DND-41 (cell line): Measurements from ENCODE around the gene DIAPH2.

ENCODE experiments used
- ATAC-seq: fragments of 200-7000 bp; cut with Tn5 transposase; 3 replicates; pipeline ENCODE4 v1.9.1; 2021; ENCODE audit warnings: low read depth; ENCODE audit not compliant: insufficient read depth
- DNase-seq: peaks from one replicate; pipeline ENCODE4 v3.0.0-alpha.2; 2020
- H2AFZ ChIP-seq: 2 replicates; pipeline ENCODE4 v1.6.0; 2012; ENCODE audit warnings: low read depth, low read length
- H3K27ac ChIP-seq: 2 replicates; pipeline ENCODE4 v1.5.1; 2012; ENCODE audit warnings: low read length, inconsistent platforms
- H3K27me3 ChIP-seq: fragments of 200-600 bp; sonication (generic); 2 replicates; pipeline ENCODE4 v1.6.0; 2012; ENCODE audit warnings: low read length, mild to moderate bottlenecking, inconsistent platforms; ENCODE audit not compliant: insufficient read depth, poor library complexity
- H3K36me3 ChIP-seq: 2 replicates; pipeline ENCODE4 v1.5.1; 2012; ENCODE audit warnings: low read length, inconsistent platforms; ENCODE audit not compliant: insufficient read depth
- H3K4me1 ChIP-seq: 2 replicates; pipeline ENCODE4 v1.5.1; 2012; ENCODE audit warnings: mild to moderate bottlenecking, low read length; ENCODE audit not compliant: insufficient read depth
- H3K4me2 ChIP-seq: 2 replicates; pipeline ENCODE4 v1.6.0; 2012; ENCODE audit warnings: mild to moderate bottlenecking, moderate library complexity, low read length, inconsistent platforms; ENCODE audit not compliant: insufficient read depth
- H3K4me3 ChIP-seq, 2 experiments: fragments of 200-600 bp in 1 of 2; shearing (Covaris generic) in 1 of 2; 2 replicates each; pipeline ENCODE4 v1.5.1; 2012 to 2016; ENCODE audit warnings: inconsistent platforms in 2 of 2, low read length in 2 of 2, mild to moderate bottlenecking in 2 of 2, low read depth in 1 of 2, moderate library complexity in 1 of 2
- H3K79me2 ChIP-seq: 2 replicates; pipeline ENCODE4 v1.6.0; 2012; ENCODE audit warnings: low read length, inconsistent platforms; ENCODE audit not compliant: insufficient read depth
- H3K9ac ChIP-seq: 2 replicates; pipeline ENCODE4 v1.6.0; 2012; ENCODE audit warnings: low read depth, mild to moderate bottlenecking, inconsistent platforms, low read length, moderate library complexity
- H3K9me3 ChIP-seq: 2 replicates; pipeline ENCODE4 v1.5.1; 2012; ENCODE audit warnings: low read length, moderate library complexity, mild to moderate bottlenecking, inconsistent platforms; ENCODE audit not compliant: insufficient read depth, severe bottlenecking
- H4K20me1 ChIP-seq: 2 replicates; pipeline ENCODE4 v1.6.0; 2012; ENCODE audit warnings: low read length; ENCODE audit not compliant: insufficient read depth
- EZH2 ChIP-seq: IDR thresholded peaks from 3 replicates; pipeline ENCODE4 v1.6.1; 2012; ENCODE audit warnings: borderline replicate concordance, low read depth, mild to moderate bottlenecking, moderate library complexity, low read length, inconsistent platforms; ENCODE audit not compliant: severe bottlenecking
- TF ChIP-seq, protein P1 (sequence below): IDR thresholded peaks from 2 replicates; pipeline ENCODE4 v1.5.1; 2012; ENCODE audit warnings: borderline replicate concordance, low read length, moderate library complexity, mild to moderate bottlenecking; ENCODE audit not compliant: poor library complexity, severe bottlenecking; ENCODE audit errors: extremely low read depth

Gene DIAPH2

DNA sequence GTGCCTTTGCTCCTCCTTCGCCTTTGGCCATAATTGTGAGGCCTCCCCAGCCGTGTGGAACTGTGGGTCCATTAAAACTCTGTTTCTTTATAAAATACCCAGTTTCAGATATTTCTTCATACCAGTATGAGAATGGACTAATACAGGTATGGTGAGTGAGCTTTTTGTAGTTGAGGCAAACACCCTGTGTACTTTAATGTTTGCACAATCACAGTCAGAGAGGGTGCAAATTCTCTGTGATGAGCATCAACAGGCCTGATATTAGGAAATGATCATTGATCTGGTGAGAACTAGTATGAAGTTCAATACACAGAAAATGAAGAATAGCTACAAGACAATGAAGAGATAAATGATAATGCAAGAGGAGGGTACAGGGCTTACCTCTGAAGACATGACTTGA lies 943.7 kb downstream of the DIAPH2 start:
- Histone ChIP-seq H3K36me3 (no peaks in the 10 kb centered on the region), H3K9me3 (no peaks in the 10 kb centered on the region), H3K27ac (no peak overlapping the region), H3K9ac (no peak overlapping the region), H2AFZ (no peak overlapping the region), H3K27me3 (no peaks in the 10 kb centered on the region), H3K4me2 (no peak overlapping the region), H3K79me2 (no peaks in the 10 kb centered on the region), H4K20me1 (no peaks in the 10 kb centered on the region), H3K4me3 (no peak overlapping the region), H3K4me1 (no peaks in the 10 kb centered on the region)
- ATAC-seq (no peak), DNase-seq (no peak)
- TF ChIP-seq EZH2 = no peak
- TF ChIP-seq, protein P1, sequence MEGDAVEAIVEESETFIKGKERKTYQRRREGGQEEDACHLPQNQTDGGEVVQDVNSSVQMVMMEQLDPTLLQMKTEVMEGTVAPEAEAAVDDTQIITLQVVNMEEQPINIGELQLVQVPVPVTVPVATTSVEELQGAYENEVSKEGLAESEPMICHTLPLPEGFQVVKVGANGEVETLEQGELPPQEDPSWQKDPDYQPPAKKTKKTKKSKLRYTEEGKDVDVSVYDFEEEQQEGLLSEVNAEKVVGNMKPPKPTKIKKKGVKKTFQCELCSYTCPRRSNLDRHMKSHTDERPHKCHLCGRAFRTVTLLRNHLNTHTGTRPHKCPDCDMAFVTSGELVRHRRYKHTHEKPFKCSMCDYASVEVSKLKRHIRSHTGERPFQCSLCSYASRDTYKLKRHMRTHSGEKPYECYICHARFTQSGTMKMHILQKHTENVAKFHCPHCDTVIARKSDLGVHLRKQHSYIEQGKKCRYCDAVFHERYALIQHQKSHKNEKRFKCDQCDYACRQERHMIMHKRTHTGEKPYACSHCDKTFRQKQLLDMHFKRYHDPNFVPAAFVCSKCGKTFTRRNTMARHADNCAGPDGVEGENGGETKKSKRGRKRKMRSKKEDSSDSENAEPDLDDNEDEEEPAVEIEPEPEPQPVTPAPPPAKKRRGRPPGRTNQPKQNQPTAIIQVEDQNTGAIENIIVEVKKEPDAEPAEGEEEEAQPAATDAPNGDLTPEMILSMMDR = no peak

DNA sequence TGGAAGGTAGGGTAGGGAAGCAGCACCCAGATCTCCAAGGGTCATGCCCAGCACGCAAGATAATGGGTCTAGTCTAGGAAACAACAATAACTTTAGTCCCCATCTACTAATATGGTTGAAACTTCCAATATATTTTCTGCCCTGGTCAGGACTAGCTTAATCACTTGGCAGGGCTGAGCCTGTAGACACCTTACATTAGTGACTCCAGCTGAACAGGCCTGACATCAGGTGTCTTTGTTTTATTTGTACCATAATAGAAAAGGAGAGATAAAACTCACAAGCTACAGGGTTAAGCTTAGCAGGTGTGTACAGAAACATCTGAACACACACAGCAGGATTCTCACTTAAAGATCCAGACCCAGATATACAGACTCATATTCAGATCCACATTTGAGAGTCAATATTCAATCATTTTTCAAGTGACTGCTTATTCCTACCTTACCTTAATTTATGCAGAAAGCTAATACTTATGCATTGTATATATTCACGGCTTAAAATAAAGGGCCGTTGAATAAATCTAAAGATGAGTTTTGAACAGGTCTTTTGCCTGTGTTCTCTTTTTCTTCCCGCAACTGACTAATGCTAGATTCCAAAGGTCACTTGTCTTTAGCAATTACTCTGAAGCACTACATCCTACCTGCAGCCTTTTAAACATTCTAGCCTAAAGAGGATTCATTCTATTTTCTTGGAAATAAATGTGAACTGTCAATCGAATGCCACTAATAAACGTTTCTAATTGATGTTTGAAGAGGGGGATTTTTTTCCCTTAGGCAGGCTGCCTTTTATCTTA lies 944.4 kb downstream of the DIAPH2 start:
- H3K9ac ChIP-seq = no peak overlapping the region
- TF ChIP-seq, protein P1 = no peak
- no peak for TF ChIP-seq EZH2
- H3K36me3 ChIP-seq = no peaks in the 10 kb centered on the region

DNA sequence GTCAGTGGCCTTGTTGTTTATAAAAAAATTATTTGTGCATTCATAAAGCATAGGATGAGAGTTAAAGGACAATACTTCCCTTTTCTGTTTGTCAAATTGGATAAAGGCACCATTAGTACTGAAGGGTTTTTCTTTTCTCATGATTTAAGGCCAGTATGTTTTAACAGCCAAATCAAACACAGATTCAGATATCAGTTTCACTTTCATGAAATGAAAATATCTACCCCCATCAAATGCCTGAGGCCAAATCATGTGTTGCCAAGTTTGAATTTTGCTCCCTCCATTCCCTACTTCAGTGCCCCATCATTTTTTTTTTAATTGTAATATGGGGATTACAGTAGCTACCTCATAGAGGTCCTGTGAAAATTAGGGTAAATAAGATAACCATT lies 944.9 kb downstream of the DIAPH2 start:
- Histone ChIP-seq H3K36me3 (no peaks in the 10 kb centered on the region), H3K4me3 (no peak overlapping the region), H3K4me2 (no peak overlapping the region), H3K9ac (no peak overlapping the region), H3K9me3 (no peaks in the 10 kb centered on the region), H3K27ac (no peak overlapping the region), H3K4me1 (no peaks in the 10 kb centered on the region), H3K79me2 (no peaks in the 10 kb centered on the region), H3K27me3 (no peaks in the 10 kb centered on the region), H2AFZ (no peak overlapping the region), H4K20me1 (no peaks in the 10 kb centered on the region)
- TF ChIP-seq EZH2 = no peak
- ATAC-seq = no peak
- DNase-seq = no peak

More for the DNA sequence above, 944.4 kb downstream of the DIAPH2 start:
- Histone ChIP-seq H4K20me1 (no peaks in the 10 kb centered on the region), H3K4me2 (no peak overlapping the region), H3K79me2 (no peaks in the 10 kb centered on the region), H3K9me3 (no peaks in the 10 kb centered on the region), H3K4me1 (no peaks in the 10 kb centered on the region), H2AFZ (no peak overlapping the region), H3K4me3 (no peak overlapping the region), H3K27ac (no peak overlapping the region), H3K27me3 (no peaks in the 10 kb centered on the region)
- DNase-seq = no peak
- ATAC-seq = no peak

DNA sequence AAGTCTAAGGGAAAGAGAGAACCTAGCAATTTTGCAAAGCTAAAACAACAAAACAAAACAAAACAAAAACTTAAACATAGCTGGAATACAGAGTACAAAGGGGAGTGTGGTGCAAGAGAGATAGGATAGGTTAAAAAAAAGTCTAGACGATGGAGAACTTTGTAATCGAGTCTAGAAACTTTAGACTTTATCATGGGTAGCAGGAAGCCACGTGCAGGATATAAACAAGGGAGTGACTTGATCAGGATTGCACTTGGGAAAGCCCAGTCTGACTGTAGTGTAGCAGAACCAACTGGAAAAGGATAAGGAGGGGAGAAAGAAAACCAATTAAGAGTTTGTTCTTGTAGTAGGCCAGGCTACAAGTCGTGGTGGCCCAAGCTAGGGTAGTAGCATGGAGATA lies 949.2 kb downstream of the DIAPH2 start:
- no peak overlapping the region for H3K4me3 ChIP-seq
- no peaks in the 10 kb centered on the region for H3K27me3 ChIP-seq

More for the DNA sequence above, 949.2 kb downstream of the DIAPH2 start:
- Histone ChIP-seq H2AFZ (no peak overlapping the region), H3K4me1 (peaks cover under 1% of the 10 kb centered on the region; the same call in 1 of the 2 replicates), H3K79me2 (no peaks in the 10 kb centered on the region), H3K9ac (no peak overlapping the region), H4K20me1 (no peaks in the 10 kb centered on the region), H3K27ac (no peak overlapping the region), H3K36me3 (no peaks in the 10 kb centered on the region), H3K4me2 (no peak overlapping the region), H3K9me3 (no peaks in the 10 kb centered on the region)
- TF ChIP-seq, protein P1 = no peak
- no peak for TF ChIP-seq EZH2
- ATAC-seq = no peak
- DNase-seq = no peak
